ENCODE results near the gene PAK3. TPM values are rescaled to one million over a fixed set of nuclear protein-coding genes. Genes with fewer than 3 reads are reported as not detected.

Gene PAK3
- total RNA-seq, 1 donor from 2014 or later = 1.4 TPM

- no peak for ATAC-seq
- no peak overlapping the region for H3K4me3 ChIP-seq
- no peaks in the 10 kb centered on the region for H3K27me3 ChIP-seq
These were observed 27.1 kb downstream of the PAK3 start for GRCh38 chrX:111123125-111123524.

GRCh38 chrX:111123606-111124179, 27.7 kb downstream of the PAK3 start:
- no peak for ATAC-seq
- no peak for TF ChIP-seq CTCF (IDR thresholded peaks at IDR 0.05)
- intact Hi-C loops (cut with DNase I) = no loop called here
- no peak overlapping the region for H3K27ac ChIP-seq
- no peaks in the 10 kb centered on the region for H3K27me3 ChIP-seq
- H3K4me1 ChIP-seq = no peaks in the 10 kb centered on the region
- H3K4me3 ChIP-seq = no peak overlapping the region
- no peaks in the 10 kb centered on the region for H3K9me3 ChIP-seq
- no peak for DNase-seq
- no peaks in the 10 kb centered on the region for H3K36me3 ChIP-seq

More at GRCh38 chrX:111123125-111123524, 27.1 kb downstream of the PAK3 start:
- Histone ChIP-seq H3K27ac (no peak overlapping the region), H3K9me3 (no peaks in the 10 kb centered on the region), H3K36me3 (no peaks in the 10 kb centered on the region), H3K4me1 (no peaks in the 10 kb centered on the region)
- no peak for TF ChIP-seq CTCF (IDR thresholded peaks at IDR 0.05)
- intact Hi-C loops (cut with DNase I) = no loop called here
- no peak for DNase-seq

GRCh38 chrX:111124418-111124817, 28.4 kb downstream of the PAK3 start:
- H3K9me3 ChIP-seq = no peaks in the 10 kb centered on the region
- H3K4me1 ChIP-seq = no peaks in the 10 kb centered on the region
- ATAC-seq (no peak), DNase-seq (no peak)
- H3K36me3 ChIP-seq = no peaks in the 10 kb centered on the region
- intact Hi-C loops (cut with DNase I) = no loop called here
- TF ChIP-seq CTCF (IDR thresholded peaks at IDR 0.05) = no peak
- H3K27me3 ChIP-seq = no peaks in the 10 kb centered on the region
- no peak overlapping the region for H3K27ac ChIP-seq
- H3K4me3 ChIP-seq = no peak overlapping the region

GRCh38 chrX:111127038-111127437, 31.0 kb downstream of the PAK3 start:
- Histone ChIP-seq H3K4me3 (no peak overlapping the region), H3K4me1 (no peaks in the 10 kb centered on the region), H3K9me3 (no peaks in the 10 kb centered on the region), H3K27me3 (no peaks in the 10 kb centered on the region), H3K36me3 (no peaks in the 10 kb centered on the region), H3K27ac (no peak overlapping the region)
- TF ChIP-seq CTCF (IDR thresholded peaks at IDR 0.05) = no peak
- ATAC-seq (no peak), DNase-seq (no peak)
- intact Hi-C loops (cut with DNase I) = no loop called here

- Histone ChIP-seq H3K9me3 (no peaks in the 10 kb centered on the region), H3K36me3 (no peaks in the 10 kb centered on the region), H3K4me1 (no peaks in the 10 kb centered on the region), H3K27ac (no peak overlapping the region), H3K27me3 (no peaks in the 10 kb centered on the region), H3K4me3 (no peak overlapping the region)
- intact Hi-C loops (cut with DNase I) = no loop called here
- ATAC-seq (no peak), DNase-seq (no peak)
- TF ChIP-seq CTCF (IDR thresholded peaks at IDR 0.05) = no peak
These were observed 33.9 kb downstream of the PAK3 start for GRCh38 chrX:111129921-111130320.

- DNase-seq (no peak), ATAC-seq (no peak)
- no peak for TF ChIP-seq CTCF (IDR thresholded peaks at IDR 0.05)
- Histone ChIP-seq H3K4me1 (no peaks in the 10 kb centered on the region), H3K27ac (no peak overlapping the region), H3K4me3 (no peak overlapping the region), H3K36me3 (no peaks in the 10 kb centered on the region), H3K27me3 (no peaks in the 10 kb centered on the region), H3K9me3 (no peaks in the 10 kb centered on the region)
- intact Hi-C loops (cut with DNase I) = no loop called here
These were observed 35.6 kb downstream of the PAK3 start for GRCh38 chrX:111131572-111131971.
